ENCODE results near the gene DBH.

DBH gene

DNA sequence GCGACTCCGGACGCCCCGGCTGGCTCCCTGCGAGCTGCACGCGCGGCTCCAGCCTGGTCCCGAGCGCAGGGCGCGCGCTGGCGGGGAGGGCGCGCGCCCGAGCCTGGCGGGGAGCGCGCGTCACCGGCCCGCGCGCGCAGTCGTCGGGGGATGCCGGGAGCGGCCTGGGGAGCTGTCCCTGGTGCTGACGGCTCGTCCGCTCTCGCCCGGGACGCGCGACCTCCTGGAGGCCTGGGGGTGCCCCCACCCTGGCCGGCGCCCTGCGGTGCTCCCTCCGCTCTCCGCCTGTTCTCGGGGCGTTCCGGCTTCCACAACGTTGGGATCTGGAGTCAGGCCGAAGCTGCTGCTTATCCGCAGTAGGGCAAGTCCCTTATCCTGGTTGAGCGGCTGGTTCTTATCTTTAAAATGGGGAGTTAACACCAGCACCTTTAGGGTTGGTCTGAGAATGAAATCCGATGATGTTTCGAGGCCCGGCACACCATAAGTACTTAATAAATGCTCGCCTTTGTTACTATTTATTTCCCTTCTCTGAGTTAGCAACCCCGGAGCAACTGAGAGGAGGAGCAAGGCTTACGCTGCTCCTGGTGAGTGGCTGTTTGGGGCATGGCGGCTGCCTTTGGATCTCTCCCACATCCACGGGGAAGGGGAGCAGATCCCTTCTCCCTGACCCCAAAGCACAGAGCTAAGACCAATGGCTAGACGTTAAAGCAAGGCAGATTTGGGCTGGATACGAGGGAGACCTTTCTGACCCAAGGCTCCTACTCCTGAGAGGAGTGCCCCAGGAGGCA lies 26.7 kb upstream of the DBH start, which contains the start of gene FAM163B:
Gene FAM163B (minus strand): TSS at position 79 of the 788 bp plus-strand sequence. CDS start 29,166 bp downstream, outside the sequence.
- H3K36me3 Mint-ChIP-seq (ENCODE audit: low read depth): no peaks in the 10 kb centered on the region
- no peak within 1 kb of the TSS for H3K27ac Mint-ChIP-seq
- TF ChIP-seq, protein P1, sequence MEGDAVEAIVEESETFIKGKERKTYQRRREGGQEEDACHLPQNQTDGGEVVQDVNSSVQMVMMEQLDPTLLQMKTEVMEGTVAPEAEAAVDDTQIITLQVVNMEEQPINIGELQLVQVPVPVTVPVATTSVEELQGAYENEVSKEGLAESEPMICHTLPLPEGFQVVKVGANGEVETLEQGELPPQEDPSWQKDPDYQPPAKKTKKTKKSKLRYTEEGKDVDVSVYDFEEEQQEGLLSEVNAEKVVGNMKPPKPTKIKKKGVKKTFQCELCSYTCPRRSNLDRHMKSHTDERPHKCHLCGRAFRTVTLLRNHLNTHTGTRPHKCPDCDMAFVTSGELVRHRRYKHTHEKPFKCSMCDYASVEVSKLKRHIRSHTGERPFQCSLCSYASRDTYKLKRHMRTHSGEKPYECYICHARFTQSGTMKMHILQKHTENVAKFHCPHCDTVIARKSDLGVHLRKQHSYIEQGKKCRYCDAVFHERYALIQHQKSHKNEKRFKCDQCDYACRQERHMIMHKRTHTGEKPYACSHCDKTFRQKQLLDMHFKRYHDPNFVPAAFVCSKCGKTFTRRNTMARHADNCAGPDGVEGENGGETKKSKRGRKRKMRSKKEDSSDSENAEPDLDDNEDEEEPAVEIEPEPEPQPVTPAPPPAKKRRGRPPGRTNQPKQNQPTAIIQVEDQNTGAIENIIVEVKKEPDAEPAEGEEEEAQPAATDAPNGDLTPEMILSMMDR (IDR thresholded peaks at IDR 0.05; ENCODE audit: unreplicated experiment in 3 of 3): no peak
- peak within 1 kb of the TSS; percentile 45 to 68 (median 59) for H3K4me3 Mint-ChIP-seq
- peaks cover 87% of the 10 kb centered on the region for H3K27me3 Mint-ChIP-seq (ENCODE audit: low read depth)
- H3K9me3 Mint-ChIP-seq: no peaks in the 10 kb centered on the region
- no peaks in the 10 kb centered on the region for H3K4me1 Mint-ChIP-seq

DNA sequence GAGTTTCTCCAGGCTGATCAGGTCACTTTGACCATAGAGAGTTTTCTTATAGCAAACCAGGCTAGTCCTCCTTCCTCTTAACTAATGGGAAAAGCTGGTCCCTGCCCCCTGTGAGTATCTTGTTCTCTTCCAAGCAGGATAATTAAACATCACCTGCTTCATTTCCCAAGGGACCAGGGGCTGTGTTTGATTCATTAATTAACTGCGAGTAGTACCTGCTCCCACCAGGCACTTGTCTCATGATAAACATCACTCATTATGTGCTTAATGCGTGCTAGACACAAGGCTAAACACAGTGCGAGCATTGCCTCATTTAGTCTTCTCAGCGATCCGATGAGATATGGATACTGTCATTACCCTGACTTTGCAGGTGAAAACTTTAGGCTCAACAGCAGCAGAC lies 25.3 kb upstream of the DBH start:
- no peaks in the 10 kb centered on the region for H3K36me3 Mint-ChIP-seq (ENCODE audit: low read depth)
- TF ChIP-seq, protein P1 (IDR thresholded peaks at IDR 0.05; ENCODE audit: unreplicated experiment in 3 of 3): no peak
- no peaks in the 10 kb centered on the region for H3K9me3 Mint-ChIP-seq
- H3K4me1 Mint-ChIP-seq: no peaks in the 10 kb centered on the region
- H3K4me3 Mint-ChIP-seq: no peak overlapping the region
- H3K27me3 Mint-ChIP-seq (ENCODE audit: low read depth): peaks cover 89% of the 10 kb centered on the region
- H3K27ac Mint-ChIP-seq: no peak overlapping the region

DNA sequence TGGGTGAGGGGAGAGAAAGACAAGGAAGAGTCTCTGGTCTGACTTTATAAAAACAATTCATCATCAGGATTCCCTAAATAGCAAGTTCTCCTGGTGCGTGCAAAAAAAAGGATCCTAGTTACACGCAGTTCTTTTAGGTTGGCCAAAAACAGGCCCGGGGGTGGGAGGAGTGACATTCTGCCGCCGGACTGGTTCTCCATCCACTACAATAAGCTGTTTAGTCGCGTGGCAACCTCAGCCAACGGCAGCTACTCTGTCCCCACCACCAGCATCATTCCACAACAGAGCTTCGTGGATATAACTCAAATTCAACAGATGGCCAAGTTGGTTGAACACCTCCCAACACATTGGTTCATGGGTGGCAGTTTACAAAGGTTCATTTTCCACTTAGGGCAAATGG lies 24.1 kb upstream of the DBH start:
- TF ChIP-seq, protein P1 (IDR thresholded peaks at IDR 0.05; ENCODE audit: unreplicated experiment in 3 of 3): no peak
- peaks cover 85% of the 10 kb centered on the region for H3K27me3 Mint-ChIP-seq (ENCODE audit: low read depth)
- no peaks in the 10 kb centered on the region for H3K9me3 Mint-ChIP-seq
- no peaks in the 10 kb centered on the region for H3K4me1 Mint-ChIP-seq
- no peak overlapping the region for H3K27ac Mint-ChIP-seq
- H3K36me3 Mint-ChIP-seq (ENCODE audit: low read depth): no peaks in the 10 kb centered on the region
- no peak overlapping the region for H3K4me3 Mint-ChIP-seq

DNA sequence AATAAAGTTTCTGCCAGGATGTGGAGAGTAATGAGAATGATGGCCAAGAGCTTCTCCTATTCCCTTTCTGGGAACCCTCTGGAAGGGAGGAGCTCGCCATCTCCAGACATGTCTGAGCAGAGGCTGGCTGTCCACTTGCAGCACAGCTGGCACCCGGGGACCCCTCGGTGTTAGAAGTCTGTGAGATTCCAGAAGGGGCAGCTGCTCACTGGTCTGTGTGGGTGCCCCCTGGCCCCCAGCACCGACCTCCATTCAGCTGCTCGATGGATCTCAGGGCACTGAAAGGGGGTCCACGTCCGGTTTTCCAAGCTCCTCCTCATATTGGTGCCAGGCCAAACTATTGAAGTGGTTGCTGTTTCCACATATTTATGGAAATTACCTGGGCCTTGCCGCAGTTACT lies 23.3 kb upstream of the DBH start:
- TF ChIP-seq, protein P1 (IDR thresholded peaks at IDR 0.05; ENCODE audit: unreplicated experiment in 3 of 3): no peak
- H3K27me3 Mint-ChIP-seq (ENCODE audit: low read depth): peaks cover 82% of the 10 kb centered on the region
- H3K27ac Mint-ChIP-seq: no peak overlapping the region
- no peaks in the 10 kb centered on the region for H3K9me3 Mint-ChIP-seq
- no peaks in the 10 kb centered on the region for H3K36me3 Mint-ChIP-seq (ENCODE audit: low read depth)
- H3K4me3 Mint-ChIP-seq: no peak overlapping the region
- no peaks in the 10 kb centered on the region for H3K4me1 Mint-ChIP-seq

DNA sequence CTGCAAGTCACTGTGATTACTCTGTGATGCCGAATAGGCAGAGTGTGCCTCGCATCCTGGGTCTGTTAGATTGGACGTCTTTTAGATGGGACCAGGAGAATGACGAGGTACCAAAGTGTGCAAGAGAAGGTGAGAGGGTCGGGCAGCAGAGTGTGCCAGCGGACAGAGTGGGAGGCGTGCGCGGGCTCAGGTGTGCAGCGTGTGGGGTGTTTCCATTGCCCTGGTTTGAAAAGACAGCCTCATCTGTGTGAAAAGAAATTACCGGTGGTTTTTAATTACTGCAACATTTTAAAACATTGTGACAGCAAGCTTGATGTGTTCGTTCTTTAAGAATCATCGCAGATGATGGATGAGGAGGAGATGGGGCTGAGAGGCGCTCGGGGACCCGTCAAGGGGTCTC lies 22.7 kb upstream of the DBH start:
- Mint-ChIP-seq H3K27me3 (ENCODE audit: low read depth) (peaks cover 81% of the 10 kb centered on the region), H3K4me3 (no peak overlapping the region), H3K36me3 (ENCODE audit: low read depth) (no peaks in the 10 kb centered on the region), H3K27ac (no peak overlapping the region), H3K4me1 (no peaks in the 10 kb centered on the region), H3K9me3 (no peaks in the 10 kb centered on the region)
- TF ChIP-seq, protein P1 (IDR thresholded peaks at IDR 0.05; ENCODE audit: unreplicated experiment in 3 of 3): no peak

DNA sequence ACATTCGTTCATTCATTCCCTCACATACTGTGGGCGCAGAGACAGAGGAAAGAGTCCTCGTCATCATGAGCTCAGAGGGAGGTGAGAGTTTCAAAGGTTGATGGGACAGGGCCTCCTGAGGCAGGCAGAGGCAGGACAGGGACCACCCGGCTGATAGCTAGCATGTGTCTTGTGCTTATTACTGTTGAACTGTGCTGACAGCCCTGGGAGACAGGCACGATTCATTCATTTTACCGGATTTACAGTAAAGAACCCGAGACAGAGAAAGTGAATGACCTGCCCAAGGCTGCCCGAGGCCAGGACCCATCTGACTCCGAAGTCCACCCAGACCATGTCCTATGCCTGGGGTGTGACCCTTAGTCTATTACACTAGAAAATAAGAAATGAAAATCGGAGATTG lies 22.1 kb upstream of the DBH start:
- Mint-ChIP-seq H3K9me3 (no peaks in the 10 kb centered on the region), H3K27ac (no peak overlapping the region), H3K27me3 (ENCODE audit: low read depth) (peaks cover 84% of the 10 kb centered on the region), H3K4me3 (no peak overlapping the region), H3K4me1 (no peaks in the 10 kb centered on the region), H3K36me3 (ENCODE audit: low read depth) (no peaks in the 10 kb centered on the region)
- TF ChIP-seq, protein P1 (IDR thresholded peaks at IDR 0.05; ENCODE audit: unreplicated experiment in 3 of 3): no peak

Measured in nephron (organoid).